GM06990 (cell line): ENCODE data around the gene KDM4B.

Experiments
- DNase-seq: peaks from one replicate; pipeline ENCODE4 v3.0.0-alpha.2; 2011; ENCODE audit not compliant: insufficient read length; ENCODE audit errors: extremely low read depth
- H3K27me3 ChIP-seq: replicated peaks from 2 replicates; pipeline ENCODE4 v1.6.0; 2011; ENCODE audit warnings: low read length; ENCODE audit not compliant: control insufficient read depth, insufficient read depth
- H3K36me3 ChIP-seq: 2 replicates; pipeline ENCODE4 v1.5.1; 2011; ENCODE audit warnings: low read length; ENCODE audit not compliant: control insufficient read depth, insufficient read depth
- H3K4me3 ChIP-seq: replicated peaks from 2 replicates; pipeline ENCODE4 v1.5.1; 2011; ENCODE audit warnings: low read depth, mild to moderate bottlenecking, control low read depth, low read length
- TF ChIP-seq, protein P1 (sequence below): IDR thresholded peaks from 2 replicates; pipeline ENCODE4 v1.5.1; 2011; ENCODE audit warnings: low read length, control low read depth, mild to moderate bottlenecking, inconsistent platforms; ENCODE audit not compliant: insufficient read depth, poor library complexity, severe bottlenecking

KDM4B gene

DNA sequence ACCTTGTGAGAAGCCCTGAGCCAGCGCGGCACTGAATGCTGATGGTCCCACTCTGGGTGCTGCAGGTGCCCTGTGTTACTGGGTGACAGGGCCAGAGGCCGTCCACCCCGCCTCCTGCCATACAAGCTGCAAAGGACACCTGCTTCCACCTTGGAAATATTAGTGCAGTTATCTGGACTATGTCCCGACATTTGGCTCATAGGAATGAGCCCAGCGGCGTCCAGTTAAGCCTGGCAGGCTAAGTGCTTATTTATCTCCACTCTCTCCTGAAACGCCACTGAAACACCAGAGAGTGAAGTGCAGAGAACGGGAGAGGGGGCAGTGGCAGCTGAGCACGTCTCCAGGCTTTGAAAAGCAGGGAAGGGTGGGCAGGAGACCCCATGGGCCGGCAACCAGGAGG is 145.8 kb downstream of the KDM4B start:
- H3K27me3 ChIP-seq = no peaks in the 10 kb centered on the region
- DNase-seq = no peak
- H3K36me3 ChIP-seq = peaks cover 6% of the 10 kb centered on the region
- no peak overlapping the region for H3K4me3 ChIP-seq
- TF ChIP-seq, protein P1, sequence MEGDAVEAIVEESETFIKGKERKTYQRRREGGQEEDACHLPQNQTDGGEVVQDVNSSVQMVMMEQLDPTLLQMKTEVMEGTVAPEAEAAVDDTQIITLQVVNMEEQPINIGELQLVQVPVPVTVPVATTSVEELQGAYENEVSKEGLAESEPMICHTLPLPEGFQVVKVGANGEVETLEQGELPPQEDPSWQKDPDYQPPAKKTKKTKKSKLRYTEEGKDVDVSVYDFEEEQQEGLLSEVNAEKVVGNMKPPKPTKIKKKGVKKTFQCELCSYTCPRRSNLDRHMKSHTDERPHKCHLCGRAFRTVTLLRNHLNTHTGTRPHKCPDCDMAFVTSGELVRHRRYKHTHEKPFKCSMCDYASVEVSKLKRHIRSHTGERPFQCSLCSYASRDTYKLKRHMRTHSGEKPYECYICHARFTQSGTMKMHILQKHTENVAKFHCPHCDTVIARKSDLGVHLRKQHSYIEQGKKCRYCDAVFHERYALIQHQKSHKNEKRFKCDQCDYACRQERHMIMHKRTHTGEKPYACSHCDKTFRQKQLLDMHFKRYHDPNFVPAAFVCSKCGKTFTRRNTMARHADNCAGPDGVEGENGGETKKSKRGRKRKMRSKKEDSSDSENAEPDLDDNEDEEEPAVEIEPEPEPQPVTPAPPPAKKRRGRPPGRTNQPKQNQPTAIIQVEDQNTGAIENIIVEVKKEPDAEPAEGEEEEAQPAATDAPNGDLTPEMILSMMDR = no peak

DNA sequence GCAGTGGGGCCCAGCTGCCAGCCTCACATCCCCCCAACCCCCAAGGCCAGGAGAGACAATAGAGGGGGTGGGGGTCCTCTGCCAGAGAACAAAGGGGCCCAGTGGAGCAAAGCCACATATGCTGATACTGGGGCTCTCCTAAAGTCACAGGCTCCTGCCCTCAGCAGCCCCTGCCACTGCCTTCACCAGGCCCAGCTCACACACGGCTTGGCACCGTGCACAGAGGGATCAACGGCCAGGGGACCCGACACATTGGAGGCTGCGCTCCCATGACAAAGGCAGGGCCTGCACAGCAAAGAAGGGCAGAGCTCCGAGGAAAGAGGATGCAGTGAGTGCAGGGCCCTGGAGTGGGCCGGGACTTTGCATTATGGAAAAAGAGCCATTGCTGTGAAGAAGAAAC is 146.4 kb downstream of the KDM4B start:
- Histone ChIP-seq H3K4me3 (no peak overlapping the region), H3K36me3 (peaks cover 6% of the 10 kb centered on the region), H3K27me3 (no peaks in the 10 kb centered on the region)
- TF ChIP-seq, protein P1 = no peak
- DNase-seq = no peak

DNA sequence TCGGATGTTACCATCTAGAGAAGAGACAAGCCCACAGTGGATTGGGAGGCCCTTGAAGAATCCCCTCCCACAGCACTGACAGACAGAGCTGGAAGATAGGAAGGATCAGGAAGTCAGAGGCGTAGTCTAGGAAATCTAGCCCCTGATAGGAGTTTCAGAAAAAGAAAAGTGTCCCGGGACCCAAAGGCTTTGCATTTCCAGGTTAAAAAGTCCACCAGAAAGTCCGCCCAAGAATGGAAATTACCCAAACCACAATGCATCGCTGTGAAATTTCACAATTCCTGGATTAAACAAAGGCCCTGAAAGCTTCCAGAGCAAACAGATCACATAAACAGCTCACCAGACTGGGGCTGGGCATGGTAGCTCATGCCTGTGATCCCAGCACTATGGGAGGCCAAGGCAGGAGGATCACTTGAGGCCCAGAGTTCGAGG is 146.9 kb downstream of the KDM4B start:
- no peak for DNase-seq
- H3K4me3 ChIP-seq = no peak overlapping the region
- TF ChIP-seq, protein P1 = no peak
- H3K27me3 ChIP-seq = no peaks in the 10 kb centered on the region
- peaks cover 7% of the 10 kb centered on the region for H3K36me3 ChIP-seq

DNA sequence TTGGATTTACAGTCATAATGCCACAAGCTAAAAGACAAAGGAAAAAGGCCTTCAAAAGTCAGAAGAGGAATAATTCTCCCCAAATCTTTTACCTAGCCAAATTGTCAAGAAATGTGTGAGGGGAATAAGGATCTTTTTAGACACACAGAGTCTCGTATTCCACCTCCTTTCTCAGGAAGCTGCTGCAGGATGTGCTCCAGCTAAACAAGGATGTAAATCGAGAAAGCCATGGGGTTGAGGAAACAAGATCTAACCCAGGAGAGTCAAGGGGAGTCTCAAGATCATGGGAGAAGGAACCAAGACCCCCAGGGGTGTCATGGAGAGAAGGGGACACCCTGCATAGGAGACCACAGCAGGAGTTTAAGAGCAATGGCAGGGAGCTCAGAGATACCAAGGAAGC is 147.4 kb downstream of the KDM4B start:
- H3K4me3 ChIP-seq = no peak overlapping the region
- no peaks in the 10 kb centered on the region for H3K27me3 ChIP-seq
- TF ChIP-seq, protein P1 = no peak
- H3K36me3 ChIP-seq = peaks cover 9% of the 10 kb centered on the region
- no peak for DNase-seq

DNA sequence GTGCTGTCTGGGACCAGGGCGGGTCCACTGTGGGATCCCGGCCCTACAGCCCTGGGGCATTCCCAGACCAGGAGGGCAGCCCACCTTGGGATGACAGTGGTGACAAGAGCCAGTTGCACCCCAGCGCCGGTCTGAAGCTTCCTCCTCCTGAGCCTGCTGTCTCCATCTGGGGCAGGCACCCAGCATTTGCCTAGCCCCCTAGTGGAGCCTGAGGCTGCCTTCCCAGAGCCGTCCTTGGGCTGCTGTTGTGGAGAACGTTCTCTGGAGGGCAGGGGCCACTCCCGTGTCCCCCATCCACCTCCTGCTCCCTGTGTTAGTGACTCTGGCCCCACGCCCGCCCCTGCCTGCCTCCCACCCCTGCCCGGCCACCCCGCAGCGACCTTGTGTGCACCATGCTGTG is 148.5 kb downstream of the KDM4B start:
- no peak overlapping the region for H3K4me3 ChIP-seq
- no peaks in the 10 kb centered on the region for H3K27me3 ChIP-seq
- TF ChIP-seq, protein P1 = no peak
- DNase-seq = no peak
- peaks cover 5% of the 10 kb centered on the region for H3K36me3 ChIP-seq

DNA sequence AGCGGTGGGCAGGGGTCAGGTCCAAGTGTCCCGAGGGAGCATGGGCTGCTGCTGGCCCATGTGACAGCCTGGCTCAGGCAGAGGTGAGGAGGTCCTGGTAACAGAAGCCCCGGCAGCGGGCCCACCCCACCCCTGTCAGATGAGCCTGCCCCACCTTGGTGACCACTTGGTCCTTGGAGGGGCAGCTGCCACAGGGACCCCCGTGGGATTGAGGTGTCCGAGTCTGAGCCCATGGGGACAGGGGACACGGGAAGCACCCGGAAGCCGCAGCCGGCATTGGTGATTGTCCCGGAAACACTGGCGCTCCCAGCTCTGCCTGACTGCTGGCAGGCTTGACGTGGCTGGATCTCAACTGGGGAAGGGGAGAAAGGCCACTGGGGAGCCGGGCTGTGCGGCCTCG is 149.1 kb downstream of the KDM4B start:
- no peak for DNase-seq
- TF ChIP-seq, protein P1 = no peak
- no peak overlapping the region for H3K4me3 ChIP-seq
- H3K36me3 ChIP-seq = peaks cover 5% of the 10 kb centered on the region
- H3K27me3 ChIP-seq = no peaks in the 10 kb centered on the region
